HCT116 (cell line): ENCODE results near the gene SRSF2.

Source experiments
- ATF3 ChIP-seq: IDR thresholded peaks from 2 replicates; pipeline ENCODE4 v1.6.1; 2012
- CEBPB ChIP-seq: IDR thresholded peaks from 2 replicates; pipeline ENCODE4 v1.6.1; 2012; ENCODE audit warnings: low read depth
- CTCF ChIP-seq, 3 experiments: fragments of 200-600 bp in 1 of 3; sonication (generic) in 1 of 3; IDR thresholded peaks in 2 of 3; conservative IDR thresholded peaks in 1 of 3; 2 replicates each; pipeline ENCODE4 v1.5.1; 2012 to 2017; ENCODE audit warnings: low read depth in 2 of 3, low read length in 2 of 3, antibody characterized with exemption in 1 of 3, borderline replicate concordance in 1 of 3, control low read depth in 1 of 3, mild to moderate bottlenecking in 1 of 3, mixed read lengths in 1 of 3, mixed run types in 1 of 3, moderate library complexity in 1 of 3; ENCODE audit not compliant: insufficient read depth in 1 of 3
- EGR1 ChIP-seq: IDR thresholded peaks from 2 replicates; pipeline ENCODE4 v1.6.1; 2012; ENCODE audit warnings: low read depth
- EZH2 ChIP-seq: fragments of 200-600 bp; sonication (generic); IDR thresholded peaks from 2 replicates; pipeline ENCODE4 v1.6.1; 2017; ENCODE audit warnings: antibody characterized with exemption, mixed run types
- MAX ChIP-seq: IDR thresholded peaks from 2 replicates; pipeline ENCODE4 v1.6.1; 2012
- POLR2A ChIP-seq: IDR thresholded peaks from 2 replicates; pipeline ENCODE4 v1.7.0; 2011; ENCODE audit warnings: borderline replicate concordance; ENCODE audit not compliant: insufficient read depth, insufficient read length; ENCODE audit errors: extremely low read depth
- POLR2AphosphoS5 ChIP-seq: IDR thresholded peaks from 2 replicates; pipeline ENCODE4 v1.6.1; 2011; ENCODE audit warnings: mild to moderate bottlenecking, low read depth, low read length, moderate library complexity
- REST ChIP-seq: IDR thresholded peaks from 2 replicates; pipeline ENCODE4 v1.6.1; 2012; ENCODE audit warnings: low read depth
- SP1 ChIP-seq: IDR thresholded peaks from 2 replicates; pipeline ENCODE4 v1.6.1; 2012; ENCODE audit warnings: low read depth

GRCh38 chr17:76725580-76726230, 11.4 kb downstream of the SRSF2 start:
- TF ChIP-seq CEBPB = no peak
- no peak for TF ChIP-seq CTCF (IDR thresholded peaks at IDR 0.05 in 2 of 3, conservative IDR thresholded peaks at IDR 0.05 in 1 of 3; ENCODE audit: borderline replicate concordance in 1 of 3, insufficient read depth in 1 of 3, low read depth in 2 of 3, low read length in 2 of 3)
- TF ChIP-seq EZH2 = no peak
- no peak for TF ChIP-seq POLR2AphosphoS5
- TF ChIP-seq EGR1 = no peak
- TF ChIP-seq POLR2A = no peak
- no peak for TF ChIP-seq SP1
- TF ChIP-seq ATF3 = no peak
- peak; percentile 67 for TF ChIP-seq MAX
- no peak for TF ChIP-seq REST
